Activated CD8-positive, alpha-beta memory T cell treated with anti-CD3 and anti-CD28 coated beads, Interleukin-2, amount 50 U/mL, for 24 hours (primary cell): ENCODE measurements around the gene AHSG.

Source experiments
- DNase-seq: peaks from one replicate; pipeline ENCODE4 v3.0.0-alpha.2; 2020; ENCODE audit errors: extremely low read depth

AHSG gene

GRCh38 chr3:186640473-186640818 lies 27.6 kb downstream of the AHSG start:
- DNase-seq = no peak

- DNase-seq = no peak
Observed at GRCh38 chr3:186640929-186641328, 28.1 kb downstream of the AHSG start.

- DNase-seq = no peak
Observed at GRCh38 chr3:186642014-186642413, 29.2 kb downstream of the AHSG start.

GRCh38 chr3:186643493-186643892 lies 30.6 kb downstream of the AHSG start:
- no peak for DNase-seq

- DNase-seq = no peak
Observed at GRCh38 chr3:186644683-186645082, 31.8 kb downstream of the AHSG start.

GRCh38 chr3:186646106-186646505 lies 33.2 kb downstream of the AHSG start:
- no peak for DNase-seq

GRCh38 chr3:186646841-186647240 lies 34.0 kb downstream of the AHSG start:
- DNase-seq = no peak

GRCh38 chr3:186648851-186649250 lies 36.0 kb downstream of the AHSG start:
- DNase-seq = no peak

- no peak for DNase-seq
Observed at GRCh38 chr3:186651678-186652215, 38.9 kb downstream of the AHSG start.

GRCh38 chr3:186653080-186653707 lies 40.3 kb downstream of the AHSG start:
- no peak for DNase-seq

- DNase-seq = no peak
Observed at GRCh38 chr3:186653984-186654383, 41.1 kb downstream of the AHSG start.

- DNase-seq = no peak
Observed at GRCh38 chr3:186663361-186664118, 50.7 kb downstream of the AHSG start.

- no peak for DNase-seq
Observed at GRCh38 chr3:186664119-186664495, 51.2 kb downstream of the AHSG start.

- no peak for DNase-seq
Observed at GRCh38 chr3:186664506-186664905, 51.6 kb downstream of the AHSG start.

GRCh38 chr3:186665625-186666188 lies 52.8 kb downstream of the AHSG start, which contains the start of gene HRG:
Gene HRG, plus strand, starts transcription at chr3:186666014. Its CDS starts 18 bp downstream, at chr3:186666032.
- DNase-seq = no peak

- DNase-seq = no peak
Observed at GRCh38 chr3:186668426-186668825, 55.6 kb downstream of the AHSG start.

GRCh38 chr3:186669378-186670084 lies 56.7 kb downstream of the AHSG start:
- DNase-seq = no peak

- no peak for DNase-seq
Observed at GRCh38 chr3:186670155-186670554, 57.3 kb downstream of the AHSG start.
